HG03378 (cell line): ENCODE data around the gene PSMB10.
"Not testable (repeated sequence)": the region's sequence is repeated elsewhere in the genome, so short reads cannot be mapped to it uniquely, and the experiment has no call there.

Experiments
- ATAC-seq: cut with Tn5 transposase; IDR thresholded peaks from one replicate; pipeline ENCODE4 v1.9.1; 2021; ENCODE audit warnings: mild to moderate bottlenecking, moderate library complexity; ENCODE audit not compliant: unreplicated experiment

Gene PSMB10

GRCh38 chr16:67936124-67936879 is at the start of gene PSMB10:
TSS of gene PSMB10 (minus strand) at chr16:67936850. CDS start at chr16:67936749, 101 bp downstream.
- ATAC-seq, result no peak

- ATAC-seq, result no peak
Measured at GRCh38 chr16:67982011-67982696, 45.5 kb upstream of the PSMB10 start.

GRCh38 chr16:67979955-67980678 is 43.5 kb upstream of the PSMB10 start, which contains the start of gene DPEP3:
TSS of gene DPEP3 (minus strand) at chr16:67980499. CDS start at chr16:67980380, 119 bp downstream.
- no peak for ATAC-seq

- no peak for ATAC-seq
Measured at GRCh38 chr16:67977469-67978227, 41.0 kb upstream of the PSMB10 start.

GRCh38 chr16:67977005-67977404 is 40.4 kb upstream of the PSMB10 start:
- ATAC-seq, result no peak

- no peak for ATAC-seq
Measured at GRCh38 chr16:67976205-67976604, 39.6 kb upstream of the PSMB10 start.

- ATAC-seq, result no peak
Measured at GRCh38 chr16:67975321-67976105, 38.9 kb upstream of the PSMB10 start.

GRCh38 chr16:67972285-67972684 is 35.6 kb upstream of the PSMB10 start:
- not testable (repeated sequence) for ATAC-seq

GRCh38 chr16:67971111-67971510 is 34.5 kb upstream of the PSMB10 start:
- no peak for ATAC-seq

- ATAC-seq, result no peak
Measured at GRCh38 chr16:67969254-67970039, 32.8 kb upstream of the PSMB10 start.

- ATAC-seq, result no peak
Measured at GRCh38 chr16:67968400-67969253, 32.0 kb upstream of the PSMB10 start, which contains the start of gene SLC12A4. TSS of gene SLC12A4 (minus strand) at chr16:67968637. CDS start at chr16:67968553, 84 bp downstream.

- no peak for ATAC-seq
Measured at GRCh38 chr16:67967958-67968399, 31.3 kb upstream of the PSMB10 start.

- no peak for ATAC-seq
Measured at GRCh38 chr16:67967183-67967957, 30.7 kb upstream of the PSMB10 start.

- no peak for ATAC-seq
Measured at GRCh38 chr16:67966549-67967182, 30.0 kb upstream of the PSMB10 start.

GRCh38 chr16:67965668-67966548 is 29.3 kb upstream of the PSMB10 start:
- ATAC-seq, result no peak
